Measurements from ENCODE around the gene SMIM38.

The SMIM38 gene

GRCh38 chr11:69110451-69110850, 45.3 kb upstream of the SMIM38 start:
- no peak for DNase-seq (ENCODE audit: low read depth)
- TF ChIP-seq CTCF (conservative IDR thresholded peaks at IDR 0.05; ENCODE audit: low read depth, low read length), result no peak
- H3K4me3 ChIP-seq (ENCODE audit: low read depth, low read length), result no peak overlapping the region

GRCh38 chr11:69111624-69112542, 43.9 kb upstream of the SMIM38 start:
- TF ChIP-seq CTCF (conservative IDR thresholded peaks at IDR 0.05; ENCODE audit: low read depth, low read length), result no peak
- DNase-seq (ENCODE audit: low read depth), result no peak
- H3K4me3 ChIP-seq (ENCODE audit: low read depth, low read length), result no peak overlapping the region

GRCh38 chr11:69113226-69113625, 42.5 kb upstream of the SMIM38 start:
- no peak for TF ChIP-seq CTCF (conservative IDR thresholded peaks at IDR 0.05; ENCODE audit: low read depth, low read length)
- H3K4me3 ChIP-seq (ENCODE audit: low read depth, low read length), result no peak overlapping the region
- no peak for DNase-seq (ENCODE audit: low read depth)

- no peak for DNase-seq (ENCODE audit: low read depth)
- H3K4me3 ChIP-seq (ENCODE audit: low read depth, low read length), result no peak overlapping the region
- no peak for TF ChIP-seq CTCF (conservative IDR thresholded peaks at IDR 0.05; ENCODE audit: low read depth, low read length)
These were observed 41.9 kb upstream of the SMIM38 start for GRCh38 chr11:69113646-69114340.

- H3K4me3 ChIP-seq (ENCODE audit: low read depth, low read length), result no peak overlapping the region
- no peak for TF ChIP-seq CTCF (conservative IDR thresholded peaks at IDR 0.05; ENCODE audit: low read depth, low read length)
- DNase-seq (ENCODE audit: low read depth), result no peak
These were observed 41.4 kb upstream of the SMIM38 start for GRCh38 chr11:69114362-69114761.

- no peak for DNase-seq (ENCODE audit: low read depth)
- TF ChIP-seq CTCF (conservative IDR thresholded peaks at IDR 0.05; ENCODE audit: low read depth, low read length), result no peak
- no peak overlapping the region for H3K4me3 ChIP-seq (ENCODE audit: low read depth, low read length)
These were observed 40.8 kb upstream of the SMIM38 start for GRCh38 chr11:69114811-69115523.

All from choroid plexus epithelial cell (primary cell).